Kidney (tissue), 14 donors: Measurements from ENCODE around the gene KLHL5. TPM values are rescaled to one million over a fixed set of nuclear protein-coding genes. Genes with fewer than 3 reads are reported as not detected.

Experiments
- DNase-seq, 5 donors: peaks; one replicate each; pipeline ENCODE4 v3.0.0-alpha.2; 2013 to 2020
- FAIRE-seq: peaks from 2 replicates; lab custom pipeline; 2012; peaks lifted over from hg19 to GRCh38; lab: Jason Lieb, UNC
- H3K27ac ChIP-seq, 2 donors: one replicate each; pipeline ENCODE4 v1.7.0; 2013; ENCODE audit warnings: low read depth in 2 of 2, low read length in 2 of 2, inconsistent platforms in 1 of 2
- H3K27me3 ChIP-seq: one replicate; pipeline ENCODE4 v1.7.1; 2013; ENCODE audit warnings: low read length, inconsistent platforms; ENCODE audit not compliant: control insufficient read depth, insufficient read depth
- H3K36me3 ChIP-seq, 3 donors: one replicate each; pipeline versions ENCODE4 v1.7.0 to v1.7.1; 2013; ENCODE audit warnings: low read length in 3 of 3, control low read depth in 1 of 3, inconsistent platforms in 1 of 3; ENCODE audit not compliant: insufficient read depth in 3 of 3, control insufficient read depth in 2 of 3
- H3K4me1 ChIP-seq, 3 donors: one replicate each; pipeline versions ENCODE4 v1.7.0 to v1.7.1; 2013; ENCODE audit warnings: low read length in 3 of 3, inconsistent platforms in 1 of 3, low read depth in 1 of 3; ENCODE audit not compliant: control insufficient read depth in 2 of 3, insufficient read depth in 2 of 3
- H3K4me3 ChIP-seq, 3 donors: one replicate each; pipeline versions ENCODE4 v1.7.0 to v1.8.1; 2013; ENCODE audit warnings: low read length in 3 of 3, control low read depth in 1 of 3, inconsistent platforms in 1 of 3
- H3K9ac ChIP-seq, 3 donors: one replicate each; pipeline versions ENCODE4 v1.7.0 to v1.7.1; 2013; ENCODE audit warnings: low read length in 3 of 3, control low read depth in 1 of 3, inconsistent platforms in 1 of 3
- H3K9me3 ChIP-seq, 3 donors: one replicate each; pipeline versions ENCODE4 v1.7.0 to v1.7.1; 2013; ENCODE audit warnings: low read length in 3 of 3, control low read depth in 1 of 3, inconsistent platforms in 1 of 3; ENCODE audit not compliant: control insufficient read depth in 2 of 3, insufficient read depth in 1 of 3
- CTCF ChIP-seq: IDR thresholded peaks from 3 replicates; pipeline ENCODE4 v1.5.1; 2012; ENCODE audit warnings: mild to moderate bottlenecking, moderate library complexity, borderline replicate concordance; ENCODE audit not compliant: insufficient read depth; ENCODE audit errors: extremely low read depth
- intact Hi-C: fragments of 100-400 bp; cut with DNase I; formaldehyde crosslinking; loops from one replicate; pipeline ENCODE4 v1.11.1; 2022
- polyA plus RNA-seq: library from polyadenylated mRNA; stranded (reverse); fragments of 350-450 nt; fragmentation: Illumina TruSeq; extraction: RNeasy Lipid Tissue Mini Kit (QIAGEN cat#74804); gene quantifications from one replicate; pipeline ENCODE4 v1.2.3, GENCODE V29; 2014; ENCODE audit warnings: low read depth, low replicate concordance; ENCODE audit not compliant: insufficient read depth
- total RNA-seq: library from RNA; stranded (reverse); fragmentation: NEBNext Ultra II Directional; extraction: Animal tissue kit (Norgen Biotek cat#: 25700); gene quantifications from one replicate; pipeline ENCODE4 v1.2.1, GENCODE V29; 2021
- donor health status: control.
- donor health status: control.
- donor health status: control.
- donor health status: control.
- donor health status: control.
- donor health status: DM: yes; HTN: yes; CAD: no.
- donor health status: Normal renal cell carcinoma (clear cell type).

The KLHL5 gene
- total and polyA plus RNA-seq, 2 donors from 2014 or later, result 12.2 to 47.8 TPM

- Histone ChIP-seq H3K4me1 (peaks cover 0 to 3% (median 0%) of the 10 kb centered on the region in 3 donors), H3K27ac (no peak overlapping the region), H3K9me3 (no peaks in the 10 kb centered on the region), H3K4me3 (no peak overlapping the region), H3K9ac (no peak overlapping the region), H3K27me3 (no peaks in the 10 kb centered on the region), H3K36me3 (no peaks in the 10 kb centered on the region)
- no peak for TF ChIP-seq CTCF
- intact Hi-C loops, result no loop called here
- no peak for DNase-seq
- no peak for FAIRE-seq
Measured at GRCh38 chr4:39062770-39063097, 702 bp downstream of the KLHL5 start.

- FAIRE-seq (no peak), DNase-seq (no peak)
- intact Hi-C loops, result no loop called here
- no peaks in the 10 kb centered on the region for H3K27me3 ChIP-seq
- H3K4me1 ChIP-seq, result peaks cover 0 to 3% (median 0%) of the 10 kb centered on the region in 3 donors
- no peak overlapping the region for H3K4me3 ChIP-seq
- no peaks in the 10 kb centered on the region for H3K36me3 ChIP-seq
- no peak overlapping the region for H3K27ac ChIP-seq
- H3K9ac ChIP-seq, result no peak overlapping the region
- H3K9me3 ChIP-seq, result no peaks in the 10 kb centered on the region
- no peak for TF ChIP-seq CTCF
Measured at GRCh38 chr4:39063430-39063829, 1.4 kb downstream of the KLHL5 start.

GRCh38 chr4:39066371-39066770 is 4.3 kb downstream of the KLHL5 start:
- Histone ChIP-seq H3K9ac (no peak overlapping the region), H3K27me3 (no peaks in the 10 kb centered on the region), H3K36me3 (no peaks in the 10 kb centered on the region), H3K4me3 (no peak overlapping the region), H3K4me1 (no peaks in the 10 kb centered on the region), H3K9me3 (no peaks in the 10 kb centered on the region), H3K27ac (no peak overlapping the region)
- DNase-seq (no peak), FAIRE-seq (no peak)
- intact Hi-C loops, result no loop called here
- no peak for TF ChIP-seq CTCF

GRCh38 chr4:39067031-39067430 is 5.0 kb downstream of the KLHL5 start:
- intact Hi-C loops, result no loop called here
- no peak overlapping the region for H3K9ac ChIP-seq
- no peak for FAIRE-seq
- no peak overlapping the region for H3K27ac ChIP-seq
- DNase-seq, result no peak
- H3K4me1 ChIP-seq, result no peaks in the 10 kb centered on the region
- no peaks in the 10 kb centered on the region for H3K27me3 ChIP-seq
- TF ChIP-seq CTCF, result no peak
- no peaks in the 10 kb centered on the region for H3K9me3 ChIP-seq
- no peaks in the 10 kb centered on the region for H3K36me3 ChIP-seq
- no peak overlapping the region for H3K4me3 ChIP-seq
